CD14-positive monocyte (primary cell): ENCODE data around the gene RABEP2. TPM values are rescaled to one million over a fixed set of nuclear protein-coding genes. Genes with fewer than 3 reads are reported as not detected.
"Not testable (repeated sequence)": the region's sequence is repeated elsewhere in the genome, so short reads cannot be mapped to it uniquely, and the experiment has no call there.

Source experiments
- DNase-seq, 3 donors: peaks; one replicate each; pipeline ENCODE4 v3.0.0-alpha.2; 2011 to 2022
- H2AFZ ChIP-seq: 2 replicates; pipeline ENCODE4 v1.6.0; 2012; ENCODE audit warnings: mild to moderate bottlenecking, low read depth, low read length, inconsistent platforms; ENCODE audit not compliant: insufficient read depth, poor library complexity, severe bottlenecking
- H3K27ac ChIP-seq, 2 donors: 1 replicate in 1 of 2; 2 replicates in 1 of 2; pipeline ENCODE4 v1.5.1; 2012 to 2013; ENCODE audit warnings: low read length in 2 of 2, control low read depth in 1 of 2, inconsistent platforms in 1 of 2, low read depth in 1 of 2, mild to moderate bottlenecking in 1 of 2
- H3K27me3 ChIP-seq, 2 donors: one replicate each; pipeline versions ENCODE4 v1.6.0 to v1.6.1; 2011 to 2013; ENCODE audit warnings: low read length in 2 of 2; ENCODE audit not compliant: control insufficient read depth in 2 of 2, insufficient read depth in 2 of 2
- H3K36me3 ChIP-seq, 2 donors: replicated peaks in 1 of 2; 1 replicate in 1 of 2; 2 replicates in 1 of 2; pipeline versions ENCODE4 v1.5.1 to v1.6.1; 2012 to 2013; ENCODE audit warnings: low read length in 2 of 2, control low read depth in 1 of 2, inconsistent platforms in 1 of 2, mild to moderate bottlenecking in 1 of 2; ENCODE audit not compliant: insufficient read depth in 2 of 2, control insufficient read depth in 1 of 2
- H3K4me1 ChIP-seq, 2 donors: 1 replicate in 1 of 2; 2 replicates in 1 of 2; pipeline versions ENCODE4 v1.5.1 to v1.6.1; 2012 to 2013; ENCODE audit warnings: low read length in 2 of 2, control low read depth in 1 of 2, inconsistent platforms in 1 of 2, mild to moderate bottlenecking in 1 of 2, moderate library complexity in 1 of 2; ENCODE audit not compliant: insufficient read depth in 2 of 2, control insufficient read depth in 1 of 2
- H3K4me2 ChIP-seq: replicated peaks from 2 replicates; pipeline ENCODE3; 2012; ENCODE audit warnings: low read length, moderate library complexity, mild to moderate bottlenecking; ENCODE audit not compliant: poor library complexity, severe bottlenecking; ENCODE audit errors: extremely low read depth
- H3K4me3 ChIP-seq, 3 experiments: fragments of 200-600 bp in 1 of 3; sonication (generic) in 1 of 3; replicated peaks in 1 of 3; 1 replicate in 2 of 3; 2 replicates in 1 of 3; pipeline ENCODE4 v1.5.1; 2011 to 2013; ENCODE audit warnings: low read length in 3 of 3, mild to moderate bottlenecking in 3 of 3, control low read depth in 2 of 3, low read depth in 2 of 3, inconsistent platforms in 1 of 3, moderate library complexity in 1 of 3
- H3K79me2 ChIP-seq: 2 replicates; pipeline ENCODE4 v1.6.0; 2012; ENCODE audit warnings: mild to moderate bottlenecking, control low read depth, inconsistent platforms, low read length, moderate library complexity; ENCODE audit not compliant: insufficient read depth
- H3K9ac ChIP-seq: 2 replicates; pipeline ENCODE4 v1.6.0; 2017; ENCODE audit warnings: low read length, mild to moderate bottlenecking; ENCODE audit not compliant: insufficient read depth, poor library complexity, severe bottlenecking
- H3K9me3 ChIP-seq, 2 donors: replicated peaks in 1 of 2; 1 replicate in 1 of 2; 2 replicates in 1 of 2; pipeline versions ENCODE4 v1.5.1 to v1.6.1; 2012 to 2013; ENCODE audit warnings: low read length in 2 of 2, control low read depth in 1 of 2; ENCODE audit not compliant: control insufficient read depth in 1 of 2, insufficient read depth in 1 of 2
- H4K20me1 ChIP-seq: 2 replicates; pipeline ENCODE4 v1.6.0; 2012; ENCODE audit warnings: mild to moderate bottlenecking, low read length, control low read depth, moderate library complexity; ENCODE audit not compliant: insufficient read depth
- H3K27ac Mint-ChIP-seq, 7 donors: one replicate each; pipeline ENCODE4 v1.8.0; 2020; ENCODE audit warnings: mild to moderate bottlenecking in 7 of 7, mixed read lengths in 7 of 7, moderate library complexity in 6 of 7, inconsistent platforms in 2 of 7
- H3K27me3 Mint-ChIP-seq, 3 donors: one replicate each; pipeline ENCODE4 v1.8.0; 2021 to 2022; ENCODE audit warnings: low read depth in 3 of 3, mild to moderate bottlenecking in 3 of 3, mixed read lengths in 3 of 3, moderate library complexity in 3 of 3, inconsistent platforms in 1 of 3
- H3K36me3 Mint-ChIP-seq, 2 donors: one replicate each; pipeline ENCODE4 v1.8.0; 2020; ENCODE audit warnings: mixed read lengths in 2 of 2, inconsistent platforms in 1 of 2, mild to moderate bottlenecking in 1 of 2
- H3K4me1 Mint-ChIP-seq: one replicate; pipeline ENCODE4 v1.8.0; 2020; ENCODE audit warnings: mild to moderate bottlenecking, mixed read lengths
- H3K4me3 Mint-ChIP-seq, 2 donors: one replicate each; pipeline ENCODE4 v1.8.0; 2020; ENCODE audit warnings: mild to moderate bottlenecking in 2 of 2, mixed read lengths in 2 of 2, moderate library complexity in 1 of 2
- H3K9me3 Mint-ChIP-seq, 7 donors: one replicate each; pipeline ENCODE4 v1.8.0; 2020 to 2022; ENCODE audit warnings: mixed read lengths in 7 of 7, mild to moderate bottlenecking in 6 of 7, moderate library complexity in 6 of 7, inconsistent platforms in 2 of 7
- CTCF ChIP-seq: fragments of 200-600 bp; IDR thresholded peaks from one replicate; pipeline ENCODE4 v1.8.0; 2022; ENCODE audit warnings: antibody characterized with exemption, mild to moderate bottlenecking
- WGBS: methylation state at CpG from one replicate; pipeline ENCODE4 v1.1.5; 2013; ENCODE audit warnings: missing lambda C conversion rate; ENCODE audit not compliant: insufficient coverage; 5-methylcytosine and 5-hydroxymethylcytosine counted together
- intact Hi-C, 2 donors: fragments of 100-400 bp; cut with micrococcal nuclease; formaldehyde crosslinking; loops; one replicate each; pipeline versions ENCODE4 v1.15.0 to v1.15.1; 2023
- polyA plus RNA-seq, 3 donors: library from polyadenylated mRNA; depleted of rRNA in 1 of 3; unstranded in 2 of 3; stranded (reverse) in 1 of 3; fragments of 300-500 nt in 2 of 3; fragments of >200 nt in 1 of 3; fragmentation: Illumina TruSeq in 2 of 3; gene quantifications; 1 replicate in 2 of 3; 2 replicates in 1 of 3; pipeline ENCODE4 v1.2.3, GENCODE V29; 2012 to 2021

The RABEP2 gene
- polyA plus RNA-seq, 3 donors, result 1.9 to 21.6 (median 2.5) TPM

GRCh38 chr16:28974437-28975157 lies 49.6 kb upstream of the RABEP2 start, which contains the start of gene SPNS1:
Gene SPNS1 (plus strand): TSS chr16:28974778. CDS start chr16:28975152, 374 bp downstream.
- Mint-ChIP-seq H3K4me1 (peaks cover 38% of the 10 kb centered on the region), H3K27me3 (no peaks in the 10 kb centered on the region), H3K27ac (peak within 1 kb of the TSS; percentile 92 to 96 (median 96)), H3K36me3 (peaks cover 33 to 37% of the 10 kb centered on the region in 2 donors), H3K9me3 (peaks cover 0 to 2% (median 0%) of the 10 kb centered on the region in 7 donors), H3K4me3 (peak within 1 kb of the TSS; percentile 91 to 94)
- Histone ChIP-seq H3K9me3 (no peaks in the 10 kb centered on the region), H3K27me3 (no peaks in the 10 kb centered on the region), H3K27ac (peak within 1 kb of the TSS; percentile 74 to 93), H4K20me1 (peaks cover 29% of the 10 kb centered on the region), H2AFZ (peak within 1 kb of the TSS; percentile 98), H3K9ac (peak within 1 kb of the TSS; percentile 95), H3K79me2 (peaks cover 39% of the 10 kb centered on the region), H3K4me1 (peaks cover 28 to 38% of the 10 kb centered on the region in 2 donors), H3K36me3 (peaks cover 24 to 32% of the 10 kb centered on the region in 2 donors), H3K4me3 (peak within 1 kb of the TSS; percentile 85 to 98 (median 92)), H3K4me2 (peak within 1 kb of the TSS; percentile 99)
- TF ChIP-seq CTCF, result no peak
- intact Hi-C loops, result no loop called here
- WGBS, result under 1% methylated on average over 60 of the region's 60 CpGs
- DNase-seq, result peak; percentile 95 to 99 (median 98)

- H3K4me1 ChIP-seq, result peaks cover 28 to 38% of the 10 kb centered on the region in 2 donors
- Mint-ChIP-seq H3K4me1 (peaks cover 38% of the 10 kb centered on the region), H3K36me3 (peaks cover 28 to 31% of the 10 kb centered on the region in 2 donors), H3K27me3 (peaks cover 0 to 1% (median 0%) of the 10 kb centered on the region in 3 donors), H3K27ac (peak overlapping the region; percentile 92 to 96 (median 96)), H3K4me3 (peak overlapping the region; percentile 91 to 94), H3K9me3 (peaks cover 0 to 2% (median 0%) of the 10 kb centered on the region in 7 donors)
- peaks cover 19 to 27% of the 10 kb centered on the region in 2 donors for H3K36me3 ChIP-seq
- peaks cover 26% of the 10 kb centered on the region for H4K20me1 ChIP-seq
- H3K27ac ChIP-seq, result peak overlapping the region; percentile 74 to 93
- H3K4me3 ChIP-seq, result peak overlapping the region; percentile 85 to 98 (median 92)
- H3K79me2 ChIP-seq, result peaks cover 39% of the 10 kb centered on the region
- H3K9me3 ChIP-seq, result no peaks in the 10 kb centered on the region
- TF ChIP-seq CTCF, result peak; percentile 58
- 0% methylated on average over 9 of the region's 17 CpGs for WGBS
- intact Hi-C loops, result no loop called here
- H3K4me2 ChIP-seq, result peak overlapping the region; percentile 99
- no peaks in the 10 kb centered on the region for H3K27me3 ChIP-seq
- H3K9ac ChIP-seq, result peak overlapping the region; percentile 95
- DNase-seq, result peak; percentile 10 to 34 (median 26)
- peak overlapping the region; percentile 98 for H2AFZ ChIP-seq
These were observed 49.0 kb upstream of the RABEP2 start for GRCh38 chr16:28974007-28974436.

DNA sequence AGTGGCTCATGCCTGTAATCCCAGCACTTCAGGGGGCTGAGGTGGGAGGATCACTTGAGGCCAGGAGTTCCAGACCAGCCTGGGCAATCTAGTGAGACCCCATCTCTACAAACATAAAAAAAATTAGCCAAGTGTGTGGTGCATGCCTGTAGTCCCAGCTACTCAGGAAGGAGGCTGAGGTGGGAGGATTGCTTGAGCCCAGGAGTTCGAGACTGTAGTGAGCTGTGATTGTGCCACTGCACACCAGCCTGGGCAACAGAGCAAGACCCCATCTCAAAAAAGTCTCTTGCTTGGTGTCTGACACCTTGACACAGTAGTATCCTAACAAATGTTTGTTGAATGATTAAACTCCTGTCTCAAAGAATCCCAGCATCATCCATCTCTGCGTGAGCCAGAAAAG lies 44.7 kb upstream of the RABEP2 start:
- H3K36me3 Mint-ChIP-seq, result peaks cover 14 to 15% of the 10 kb centered on the region in 2 donors
- H3K9me3 Mint-ChIP-seq, H3K27me3 Mint-ChIP-seq, H4K20me1 ChIP-seq, H3K4me3 Mint-ChIP-seq, H3K4me2 ChIP-seq, H3K27ac Mint-ChIP-seq, H3K9me3 ChIP-seq, intact Hi-C loops, H3K27ac ChIP-seq, H3K4me1 ChIP-seq, H3K4me1 Mint-ChIP-seq, H3K9ac ChIP-seq, H2AFZ ChIP-seq, H3K79me2 ChIP-seq, H3K4me3 ChIP-seq, DNase-seq, H3K27me3 ChIP-seq: not testable (repeated sequence)
- WGBS, result 60% methylated on average over 1 of the region's 2 CpGs
- peaks cover 5 to 15% of the 10 kb centered on the region in 2 donors for H3K36me3 ChIP-seq
